WTC11 (cell line): ENCODE measurements around the gene NUP93. TPM values are rescaled to one million over a fixed set of nuclear protein-coding genes. Genes with fewer than 3 reads are reported as not detected.

Experiments used
- ATAC-seq: fragments of 200-7000 bp; cut with Tn5 transposase; 2 replicates; pipeline ENCODE4 v1.10.0; 2021; ENCODE audit warnings: mild to moderate bottlenecking, moderate library complexity
- CTCF ChIA-PET: fragments of 300-600 bp; sonication (Branson Sonifier 250); formaldehyde crosslinking; loops from one replicate; lab custom pipeline; 2021; ENCODE audit warnings: antibody characterized with exemption; lab: Charles Lee
- POLR2A ChIA-PET: fragments of 350-600 bp; sonication (Branson Sonifier 250); formaldehyde crosslinking; loops from one replicate; lab custom pipeline; 2021; ENCODE audit warnings: antibody characterized with exemption; lab: Charles Lee
- DNase-seq: peaks from one replicate; pipeline ENCODE4 v3.0.0; 2021; ENCODE audit warnings: low spot score
- H3K27ac Mint-ChIP-seq: 2 replicates; pipeline ENCODE4 v1.8.0; 2021; ENCODE audit warnings: mixed read lengths
- H3K27me3 Mint-ChIP-seq: 2 replicates; pipeline ENCODE4 v1.8.0; 2021; ENCODE audit warnings: low read depth, mild to moderate bottlenecking, moderate library complexity, mixed read lengths
- H3K36me3 Mint-ChIP-seq: 2 replicates; pipeline ENCODE4 v1.8.0; 2021; ENCODE audit warnings: mixed read lengths
- H3K4me1 Mint-ChIP-seq: 2 replicates; pipeline ENCODE4 v1.8.0; 2022; ENCODE audit warnings: mixed read lengths
- H3K4me3 Mint-ChIP-seq: 2 replicates; pipeline ENCODE4 v1.8.0; 2021; ENCODE audit warnings: mild to moderate bottlenecking, moderate library complexity, mixed read lengths
- H3K9me3 Mint-ChIP-seq: 2 replicates; pipeline ENCODE4 v1.8.0; 2021; ENCODE audit warnings: mixed read lengths
- ATF1 ChIP-seq: sonication (generic); formaldehyde crosslinking; IDR thresholded peaks from 2 replicates; pipeline ENCODE4 v1.8.1; 2023; ENCODE audit warnings: mild to moderate bottlenecking, moderate library complexity, missing genetic modification reagents
- ATF2 ChIP-seq: sonication (generic); formaldehyde crosslinking; IDR thresholded peaks from 2 replicates; pipeline ENCODE4 v1.8.1; 2022; ENCODE audit warnings: low read depth, missing genetic modification reagents, borderline replicate concordance
- CDX4 ChIP-seq: fragments of 250-450 bp; sonication (Bioruptor Pico); IDR thresholded peaks from 2 replicates; pipeline ENCODE4 v1.9.0; 2021; ENCODE audit warnings: moderate library complexity, mild to moderate bottlenecking, inconsistent platforms, borderline replicate concordance
- E2F1 ChIP-seq: sonication (generic); formaldehyde crosslinking; IDR thresholded peaks from 2 replicates; pipeline ENCODE4 v1.8.0; 2022; ENCODE audit warnings: mild to moderate bottlenecking, missing genetic modification reagents
- E2F4 ChIP-seq: sonication (generic); formaldehyde crosslinking; IDR thresholded peaks from 2 replicates; pipeline ENCODE4 v1.8.1; 2022; ENCODE audit warnings: low read depth, mild to moderate bottlenecking, moderate library complexity, missing genetic modification reagents, borderline replicate concordance
- GABPB1 ChIP-seq: sonication (generic); formaldehyde crosslinking; IDR thresholded peaks from 2 replicates; pipeline ENCODE4 v1.8.1; 2023; ENCODE audit warnings: mild to moderate bottlenecking, missing genetic modification reagents
- GRHL2 ChIP-seq: fragments of 250-450 bp; sonication (Bioruptor Pico); IDR thresholded peaks from 2 replicates; pipeline ENCODE4 v1.8.0; 2022; ENCODE audit warnings: mild to moderate bottlenecking, moderate library complexity; ENCODE audit not compliant: insufficient replicate concordance, severe bottlenecking
- HMGA2 ChIP-seq: fragments of 250-450 bp; sonication (Bioruptor Pico); IDR thresholded peaks from 2 replicates; pipeline ENCODE4 v1.4.0; 2021; ENCODE audit warnings: mild to moderate bottlenecking, moderate library complexity
- IRF2 ChIP-seq: sonication (generic); formaldehyde crosslinking; IDR thresholded peaks from 2 replicates; pipeline ENCODE4 v1.8.0; 2022; ENCODE audit warnings: low read depth, missing genetic modification reagents, borderline replicate concordance
- JAZF1 ChIP-seq: fragments of 250-450 bp; sonication (Bioruptor Pico); IDR thresholded peaks from 2 replicates; pipeline ENCODE4 v1.9.0; 2021; ENCODE audit warnings: moderate library complexity, mild to moderate bottlenecking, inconsistent platforms
- MLX ChIP-seq: sonication (generic); formaldehyde crosslinking; IDR thresholded peaks from 2 replicates; pipeline ENCODE4 v1.8.1; 2023; ENCODE audit warnings: mild to moderate bottlenecking, missing genetic modification reagents, moderate library complexity
- NFE2L1 ChIP-seq: sonication (generic); formaldehyde crosslinking; IDR thresholded peaks from 2 replicates; pipeline ENCODE4 v1.8.1; 2023; ENCODE audit warnings: missing genetic modification reagents
- OVOL2 ChIP-seq: fragments of 250-450 bp; sonication (Bioruptor Pico); IDR thresholded peaks from 2 replicates; pipeline ENCODE4 v1.9.0; 2021; ENCODE audit warnings: mild to moderate bottlenecking, borderline replicate concordance
- PRDM15 ChIP-seq: sonication (generic); formaldehyde crosslinking; IDR thresholded peaks from 2 replicates; pipeline ENCODE4 v1.8.0; 2022; ENCODE audit warnings: missing genetic modification reagents
- PRRX2 ChIP-seq: fragments of 250-450 bp; sonication (Bioruptor Pico); IDR thresholded peaks from 2 replicates; pipeline ENCODE4 v1.8.0; 2021; ENCODE audit warnings: mild to moderate bottlenecking
- SMAD4 ChIP-seq: sonication (generic); formaldehyde crosslinking; IDR thresholded peaks from 2 replicates; pipeline ENCODE4 v1.8.0; 2022; ENCODE audit warnings: mild to moderate bottlenecking, missing genetic modification reagents
- SP1 ChIP-seq: sonication (generic); formaldehyde crosslinking; conservative IDR thresholded peaks from 2 replicates; pipeline ENCODE4 v1.8.1; 2022; ENCODE audit warnings: missing genetic modification reagents
- USF2 ChIP-seq: sonication (generic); formaldehyde crosslinking; IDR thresholded peaks from 2 replicates; pipeline ENCODE4 v1.8.1; 2023; ENCODE audit warnings: mild to moderate bottlenecking, missing genetic modification reagents, moderate library complexity
- ZMAT4 ChIP-seq: fragments of 250-450 bp; sonication (Bioruptor Pico); IDR thresholded peaks from 2 replicates; pipeline ENCODE4 v1.9.0; 2021; ENCODE audit warnings: mild to moderate bottlenecking
- ZNF121 ChIP-seq: sonication (generic); formaldehyde crosslinking; IDR thresholded peaks from 2 replicates; pipeline ENCODE4 v1.8.0; 2023; ENCODE audit warnings: missing genetic modification reagents
- ZNF263 ChIP-seq: sonication (generic); formaldehyde crosslinking; IDR thresholded peaks from 2 replicates; pipeline ENCODE4 v1.8.1; 2022; ENCODE audit warnings: low read depth, mild to moderate bottlenecking, moderate library complexity, missing genetic modification reagents
- ZNF396 ChIP-seq: fragments of 250-450 bp; sonication (Bioruptor Pico); IDR thresholded peaks from 2 replicates; pipeline ENCODE4 v1.8.0; 2021; ENCODE audit warnings: mild to moderate bottlenecking, moderate library complexity, borderline replicate concordance
- total RNA-seq: library from RNA; stranded (reverse); gene quantifications from 3 replicates; pipeline ENCODE4 v1.2.3, GENCODE V29; 2021

NUP93 gene
- total RNA-seq, 1 experiment from 2014 or later: 185 TPM

- TF ChIP-seq PRRX2 (no peak), SMAD4 (CRISPR knock-in tag) (no peak), ZNF121 (CRISPR knock-in tag) (no peak)
Observed at GRCh38 chr16:56697456-56698155, 32.3 kb upstream of the NUP93 start (continued).

GRCh38 chr16:56700195-56700594 lies 29.7 kb upstream of the NUP93 start:
- no peak overlapping the region for H3K4me3 Mint-ChIP-seq
- peaks cover 17% of the 10 kb centered on the region for H3K4me1 Mint-ChIP-seq
- no peak for TF ChIP-seq GRHL2
- no peak for TF ChIP-seq OVOL2 (CRISPR knock-in tag)
- TF ChIP-seq IRF2 (CRISPR knock-in tag): no peak
- TF ChIP-seq MLX (CRISPR knock-in tag): no peak
- TF ChIP-seq E2F1 (CRISPR knock-in tag): no peak
- no peak for TF ChIP-seq JAZF1 (CRISPR knock-in tag)
- TF ChIP-seq USF2: no peak
- no peak for TF ChIP-seq ZMAT4 (CRISPR knock-in tag)
- TF ChIP-seq SP1: no peak
- TF ChIP-seq CDX4 (CRISPR knock-in tag): no peak
- TF ChIP-seq ATF2 (CRISPR knock-in tag): no peak
- TF ChIP-seq NFE2L1 (CRISPR knock-in tag): no peak
- TF ChIP-seq ATF1: no peak
- no peak for TF ChIP-seq ZNF263 (CRISPR knock-in tag)
- TF ChIP-seq GABPB1 (CRISPR knock-in tag): no peak
- TF ChIP-seq E2F4 (CRISPR knock-in tag): no peak
- TF ChIP-seq HMGA2 (CRISPR knock-in tag): no peak
- no peak for TF ChIP-seq PRDM15 (CRISPR knock-in tag)
- TF ChIP-seq ZNF396 (CRISPR knock-in tag): no peak
- TF ChIP-seq, all 79 proteins: peak for 0
- CTCF ChIA-PET: interaction anchor here (0.5 to 3.3 kb wide), 8 partner anchors 18 to 171 kb away, joined by 3 to 46 read pairs (median 20); partner anchors contain the start of genes MT1G and MT1X
- peaks cover 5% of the 10 kb centered on the region; the same call in 1 of the 2 replicates for H3K36me3 Mint-ChIP-seq
- no peak overlapping the region for H3K27ac Mint-ChIP-seq
- DNase-seq (no peak), ATAC-seq (no peak)
- H3K9me3 Mint-ChIP-seq: peaks cover 11% of the 10 kb centered on the region
- POLR2A ChIA-PET: interaction anchor here (0.7 to 2.3 kb wide), 2 partner anchors 24 to 54 kb away, joined by 8 to 10 read pairs; no protein-coding TSS in a partner anchor
- peaks cover 2% of the 10 kb centered on the region for H3K27me3 Mint-ChIP-seq
